Measurements from ENCODE around the gene GRID1. TPM values are rescaled to one million over a fixed set of nuclear protein-coding genes. Genes with fewer than 3 reads are reported as not detected.

Gene GRID1
- total and polyA plus RNA-seq, 8 donors: 0.31 to 8.5 (median 1.0) TPM; not detected in 1

GRCh38 chr10:85922356-85923129 lies 444.1 kb downstream of the GRID1 start:
- H3K4me3 ChIP-seq: no peak overlapping the region
- intact Hi-C loops (cut with DNase I; ENCODE audit: low total_unique reads): no loop called here

GRCh38 chr10:85921789-85922188 lies 444.8 kb downstream of the GRID1 start:
- H3K4me1 ChIP-seq: peaks cover 0 to 47% (median 7%) of the 10 kb centered on the region in 4 donors
- H3K27ac ChIP-seq: peak overlapping the region in 1 of 5 donors; percentile 43
- no peak for DNase-seq
- intact Hi-C loops (cut with DNase I; ENCODE audit: low total_unique reads): no loop called here
- H3K9me3 ChIP-seq: no peaks in the 10 kb centered on the region
- no peak for TF ChIP-seq POLR2A (IDR thresholded peaks at IDR 0.05)
- TF ChIP-seq, protein P1, sequence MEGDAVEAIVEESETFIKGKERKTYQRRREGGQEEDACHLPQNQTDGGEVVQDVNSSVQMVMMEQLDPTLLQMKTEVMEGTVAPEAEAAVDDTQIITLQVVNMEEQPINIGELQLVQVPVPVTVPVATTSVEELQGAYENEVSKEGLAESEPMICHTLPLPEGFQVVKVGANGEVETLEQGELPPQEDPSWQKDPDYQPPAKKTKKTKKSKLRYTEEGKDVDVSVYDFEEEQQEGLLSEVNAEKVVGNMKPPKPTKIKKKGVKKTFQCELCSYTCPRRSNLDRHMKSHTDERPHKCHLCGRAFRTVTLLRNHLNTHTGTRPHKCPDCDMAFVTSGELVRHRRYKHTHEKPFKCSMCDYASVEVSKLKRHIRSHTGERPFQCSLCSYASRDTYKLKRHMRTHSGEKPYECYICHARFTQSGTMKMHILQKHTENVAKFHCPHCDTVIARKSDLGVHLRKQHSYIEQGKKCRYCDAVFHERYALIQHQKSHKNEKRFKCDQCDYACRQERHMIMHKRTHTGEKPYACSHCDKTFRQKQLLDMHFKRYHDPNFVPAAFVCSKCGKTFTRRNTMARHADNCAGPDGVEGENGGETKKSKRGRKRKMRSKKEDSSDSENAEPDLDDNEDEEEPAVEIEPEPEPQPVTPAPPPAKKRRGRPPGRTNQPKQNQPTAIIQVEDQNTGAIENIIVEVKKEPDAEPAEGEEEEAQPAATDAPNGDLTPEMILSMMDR (IDR thresholded peaks at IDR 0.05): no peak
- TF ChIP-seq POLR2AphosphoS5 (IDR thresholded peaks at IDR 0.05): no peak
- TF ChIP-seq EP300 (IDR thresholded peaks at IDR 0.05): no peak
- H3K4me3 ChIP-seq: no peak overlapping the region
- no peaks in the 10 kb centered on the region for H3K36me3 ChIP-seq
- WGBS, 5 donors: 86 to 92% (median 87%) methylated on average over 5 of the region's 5 CpGs
- H3K27me3 ChIP-seq: no peaks in the 10 kb centered on the region

More at GRCh38 chr10:85922356-85923129, 444.1 kb downstream of the GRID1 start:
- 53 to 68% (median 65%) methylated on average over 9 of the region's 9 CpGs for WGBS, 5 donors
- Histone ChIP-seq H3K4me1 (peaks cover 0 to 40% (median 7%) of the 10 kb centered on the region in 4 donors), H3K36me3 (no peaks in the 10 kb centered on the region), H3K27me3 (no peaks in the 10 kb centered on the region), H3K9me3 (no peaks in the 10 kb centered on the region), H3K27ac (peak overlapping the region in 1 of 5 donors; percentile 43)
- DNase-seq: peak in 1 of 2 donors; percentile 56
- TF ChIP-seq EP300 (IDR thresholded peaks at IDR 0.05): no peak
- no peak for TF ChIP-seq POLR2AphosphoS5 (IDR thresholded peaks at IDR 0.05)
- TF ChIP-seq POLR2A (IDR thresholded peaks at IDR 0.05): no peak
- TF ChIP-seq, protein P1 (IDR thresholded peaks at IDR 0.05): no peak

DNA sequence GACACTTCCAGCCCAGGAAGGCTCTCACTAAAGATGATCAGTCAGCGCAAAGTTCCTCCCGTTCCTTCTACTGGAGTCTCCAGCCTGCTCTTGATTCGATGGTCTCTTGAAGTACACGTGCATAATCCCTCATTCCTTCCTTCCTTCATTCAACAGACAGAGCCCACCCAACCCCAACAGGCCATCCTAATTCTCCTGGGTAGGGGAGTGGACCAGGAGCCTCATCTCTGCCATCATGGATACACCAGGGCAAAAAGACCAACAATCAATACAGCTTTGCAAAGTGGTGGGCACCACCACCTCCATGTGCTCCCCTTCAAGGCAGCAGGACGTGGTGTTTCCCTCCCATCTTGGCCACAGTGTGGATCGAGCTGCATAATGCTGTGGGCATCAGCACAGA lies 446.3 kb downstream of the GRID1 start:
- peak overlapping the region in 1 of 5 donors; percentile 43 for H3K27ac ChIP-seq
- WGBS, 5 donors: 60 to 76% (median 69%) methylated on average over 6 of the region's 6 CpGs

GRCh38 chr10:85919491-85920021 lies 447.0 kb downstream of the GRID1 start:
- H3K4me3 ChIP-seq: no peak overlapping the region
- no peaks in the 10 kb centered on the region for H3K9me3 ChIP-seq
- H3K4me1 ChIP-seq: peaks cover 0 to 59% (median 13%) of the 10 kb centered on the region in 4 donors
- peak overlapping the region in 1 of 5 donors; percentile 51 for H3K27ac ChIP-seq
- 7 to 37% (median 29%) methylated on average over 2 to 4 of the region's 4 CpGs for WGBS, 5 donors
- TF ChIP-seq EP300 (IDR thresholded peaks at IDR 0.05) (no peak), POLR2AphosphoS5 (IDR thresholded peaks at IDR 0.05) (no peak), POLR2A (IDR thresholded peaks at IDR 0.05) (no peak)
- TF ChIP-seq, protein P1 (IDR thresholded peaks at IDR 0.05): no peak
- DNase-seq: peak in 1 of 2 donors; percentile 37
- intact Hi-C loops (cut with DNase I; ENCODE audit: low total_unique reads): no loop called here
- H3K36me3 ChIP-seq: no peaks in the 10 kb centered on the region
- H3K27me3 ChIP-seq: no peaks in the 10 kb centered on the region

More for the DNA sequence above, 446.3 kb downstream of the GRID1 start:
- no peaks in the 10 kb centered on the region for H3K27me3 ChIP-seq
- TF ChIP-seq POLR2A (IDR thresholded peaks at IDR 0.05) (no peak), POLR2AphosphoS5 (IDR thresholded peaks at IDR 0.05) (no peak), EP300 (IDR thresholded peaks at IDR 0.05) (no peak)
- TF ChIP-seq, protein P1 (IDR thresholded peaks at IDR 0.05): no peak
- no peaks in the 10 kb centered on the region for H3K9me3 ChIP-seq
- intact Hi-C loops (cut with DNase I; ENCODE audit: low total_unique reads): no loop called here
- no peaks in the 10 kb centered on the region for H3K36me3 ChIP-seq
- peaks cover 0 to 59% (median 13%) of the 10 kb centered on the region in 4 donors for H3K4me1 ChIP-seq
- H3K4me3 ChIP-seq: no peak overlapping the region
- DNase-seq: no peak
